Fibroblast of the aortic adventitia (primary cell): ENCODE results near the gene P3H2. TPM values are rescaled to one million over a fixed set of nuclear protein-coding genes. Genes with fewer than 3 reads are reported as not detected.

Experiments
- DNase-seq: peaks from one replicate; pipeline ENCODE4 v3.0.0-alpha.2; 2010; ENCODE audit warnings: low read depth
- H3K4me3 ChIP-seq: 2 replicates; pipeline ENCODE4 v1.5.1; 2011; ENCODE audit warnings: low read depth, mild to moderate bottlenecking, control low read depth, low read length, moderate library complexity
- CTCF ChIP-seq: IDR thresholded peaks from 2 replicates; pipeline ENCODE4 v1.5.1; 2011; ENCODE audit warnings: mild to moderate bottlenecking, low read length, control low read depth, inconsistent platforms; ENCODE audit not compliant: insufficient read depth
- total RNA-seq: library from RNA; depleted of rRNA; stranded (reverse); fragments of >200 nt; gene quantifications from 2 replicates; pipeline ENCODE4 v1.2.3, GENCODE V29; 2012; ENCODE audit warnings: low replicate concordance

The P3H2 gene
- total RNA-seq, 1 donor = 4.0 TPM

DNA sequence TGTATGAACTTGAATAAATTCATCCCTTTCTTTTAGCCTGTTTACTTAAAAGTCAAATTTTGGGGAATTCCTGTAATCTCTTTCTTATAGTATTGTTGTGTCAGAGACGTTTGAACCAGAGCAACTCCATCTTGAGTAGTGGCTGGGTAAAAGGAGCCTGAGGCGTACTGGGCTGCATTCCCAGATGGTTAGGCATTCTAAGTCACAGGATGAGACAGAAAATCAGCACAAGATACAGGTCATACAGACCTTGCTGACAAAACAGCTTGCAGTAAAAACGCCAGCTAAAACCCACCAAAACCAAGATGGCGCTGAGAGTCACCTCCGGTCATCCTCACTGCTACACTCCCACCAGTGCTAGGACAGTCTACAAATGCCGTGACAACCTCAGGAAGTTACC, 94.5 kb downstream of the P3H2 start:
- no peak for TF ChIP-seq CTCF
- no peak overlapping the region for H3K4me3 ChIP-seq
- DNase-seq = no peak

GRCh38 chr3:190024912-190025311, 95.8 kb downstream of the P3H2 start:
- TF ChIP-seq CTCF = no peak
- no peak overlapping the region for H3K4me3 ChIP-seq
- DNase-seq = peak; percentile 41

GRCh38 chr3:190019844-190020243, 100.9 kb downstream of the P3H2 start:
- no peak for DNase-seq
- TF ChIP-seq CTCF = no peak

DNA sequence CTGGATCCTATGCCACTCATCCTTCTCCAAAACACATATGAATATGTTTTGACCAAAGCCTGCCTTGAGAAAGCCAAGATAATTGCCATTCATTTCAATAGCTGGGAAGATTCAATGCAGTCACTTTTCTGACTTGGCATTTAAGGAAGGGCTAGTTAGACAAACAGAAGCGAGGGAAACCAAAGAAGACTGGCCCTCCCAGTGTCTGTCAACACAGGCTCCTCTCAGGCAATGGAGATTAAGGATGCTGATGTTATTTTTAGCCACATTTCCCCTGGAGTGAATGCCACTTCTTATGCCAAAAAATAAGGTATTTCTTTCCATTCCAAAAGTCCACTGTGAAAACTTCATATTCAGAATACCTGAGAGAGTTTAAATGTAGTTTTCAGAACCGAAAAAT, 101.7 kb downstream of the P3H2 start:
- TF ChIP-seq CTCF = no peak
- H3K4me3 ChIP-seq = no peak overlapping the region
- DNase-seq = no peak

More at GRCh38 chr3:190019844-190020243, 100.9 kb downstream of the P3H2 start:
- no peak overlapping the region for H3K4me3 ChIP-seq

- no peak for DNase-seq
- no peak overlapping the region for H3K4me3 ChIP-seq
- no peak for TF ChIP-seq CTCF
Observed at GRCh38 chr3:190018460-190018859, 102.2 kb downstream of the P3H2 start.

GRCh38 chr3:190017521-190018288, 103.0 kb downstream of the P3H2 start:
- no peak overlapping the region for H3K4me3 ChIP-seq
- DNase-seq = peak; percentile 83
- TF ChIP-seq CTCF = peak; percentile 25

GRCh38 chr3:190016966-190017365, 103.7 kb downstream of the P3H2 start:
- TF ChIP-seq CTCF = no peak
- no peak overlapping the region for H3K4me3 ChIP-seq
- DNase-seq = no peak
